A673 (cell line): Measurements from ENCODE around the gene TET3. TPM values are rescaled to one million over a fixed set of nuclear protein-coding genes. Genes with fewer than 3 reads are reported as not detected.

ENCODE experiments used
- BruUV-seq: library from RNA; stranded (reverse); fragments of 400-500 nt; replicated peaks from 2 replicates; lab custom pipeline; 2021; lab: Mats Ljungman, UMichigan
- CTCF ChIA-PET: fragments of 300-600 bp; sonication (Branson Sonifier 250); formaldehyde crosslinking; loops from one replicate; lab custom pipeline; 2022; ENCODE audit warnings: antibody characterized with exemption; lab: Charles Lee
- POLR2A ChIA-PET: fragments of 300-600 bp; sonication (Branson Sonifier 250); formaldehyde crosslinking; loops from one replicate; lab custom pipeline; 2022; ENCODE audit warnings: antibody characterized with exemption; ENCODE audit not compliant: low non-redundant PET; lab: Charles Lee
- DNase-seq: peaks from one replicate; pipeline ENCODE4 v3.0.0-alpha.2; 2015; ENCODE audit warnings: low spot score
- H3K27ac ChIP-seq: fragments of 200-600 bp; sonication (generic); 2 replicates; pipeline ENCODE4 v1.5.1; 2016; ENCODE audit warnings: mixed run types, low read depth, mild to moderate bottlenecking, mixed read lengths, antibody characterized with exemption, low read length; ENCODE audit not compliant: poor library complexity, severe bottlenecking
- H3K27me3 ChIP-seq: fragments of 200-600 bp; sonication (generic); replicated peaks from 2 replicates; pipeline ENCODE4 v1.6.1; 2017; ENCODE audit warnings: mixed run types, low read depth, mild to moderate bottlenecking, mixed read lengths, antibody characterized with exemption, low read length; ENCODE audit not compliant: insufficient read depth, poor library complexity
- H3K36me3 ChIP-seq: fragments of 200-600 bp; sonication (generic); 2 replicates; pipeline ENCODE4 v1.6.1; 2016; ENCODE audit warnings: mixed run types, mild to moderate bottlenecking, mixed read lengths, antibody characterized with exemption, low read length; ENCODE audit not compliant: insufficient read depth, poor library complexity, severe bottlenecking
- H3K4me1 ChIP-seq: fragments of 200-600 bp; sonication (generic); 2 replicates; pipeline ENCODE4 v1.6.1; 2017; ENCODE audit warnings: mixed run types, mild to moderate bottlenecking, mixed read lengths, antibody characterized with exemption, low read length; ENCODE audit not compliant: insufficient read depth, poor library complexity, severe bottlenecking
- H3K4me3 ChIP-seq: fragments of 200-600 bp; sonication (generic); 2 replicates; pipeline ENCODE4 v1.5.1; 2016; ENCODE audit warnings: low read depth, mixed run types, mild to moderate bottlenecking, mixed read lengths, low read length; ENCODE audit not compliant: poor library complexity, severe bottlenecking
- H3K9me3 ChIP-seq: fragments of 200-600 bp; sonication (generic); 2 replicates; pipeline ENCODE4 v1.6.1; 2016; ENCODE audit warnings: mixed run types, low read depth, mild to moderate bottlenecking, mixed read lengths, antibody characterized with exemption, low read length; ENCODE audit not compliant: poor library complexity, severe bottlenecking
- CTCF ChIP-seq: fragments of 300-800, 200-600 bp; sonication (generic); conservative IDR thresholded peaks from 2 replicates; pipeline ENCODE4 v1.5.1; 2017; ENCODE audit warnings: low read depth, mild to moderate bottlenecking, antibody characterized with exemption, low read length, moderate library complexity, mixed read lengths
- EZH2 ChIP-seq: fragments of 200-600 bp; sonication (generic); IDR thresholded peaks from 2 replicates; pipeline ENCODE4 v1.6.1; 2017; ENCODE audit warnings: borderline replicate concordance, low read depth, mild to moderate bottlenecking, mixed read lengths, antibody characterized with exemption, low read length; ENCODE audit not compliant: poor library complexity, severe bottlenecking
- intact Hi-C: fragments of 100-400 bp; cut with micrococcal nuclease; formaldehyde crosslinking; loops from one replicate; pipeline ENCODE4 v1.10.0; 2022; ENCODE audit not compliant: unreplicated experiment
- total RNA-seq: library from RNA; stranded (reverse); gene quantifications from 2 replicates; pipeline ENCODE4 v1.2.3, GENCODE V29; 2021

TET3 gene
- total RNA-seq, 1 experiment from 2014 or later = 26.3 TPM

GRCh38 chr2:74005786-74006185, 21.1 kb downstream of the TET3 start:
- peak overlapping the region; percentile 56 for H3K27ac ChIP-seq
- H3K4me3 ChIP-seq = no peak overlapping the region
- H3K36me3 ChIP-seq = no peaks in the 10 kb centered on the region
- no peaks in the 10 kb centered on the region for H3K27me3 ChIP-seq
- no peaks in the 10 kb centered on the region for H3K9me3 ChIP-seq
- DNase-seq = no peak
- ChIA-PET CTCF (no interaction called here), POLR2A (no interaction called here)
- H3K4me1 ChIP-seq = peaks cover 88% of the 10 kb centered on the region
- TF ChIP-seq CTCF = no peak
- no peak for TF ChIP-seq EZH2
- intact Hi-C loops = no loop called here
- BruUV-seq = no TSS peak

GRCh38 chr2:74006459-74006858, 21.7 kb downstream of the TET3 start:
- no peaks in the 10 kb centered on the region for H3K36me3 ChIP-seq
- peak overlapping the region; percentile 56 for H3K27ac ChIP-seq
- BruUV-seq = no TSS peak
- DNase-seq = no peak
- peaks cover 82% of the 10 kb centered on the region for H3K4me1 ChIP-seq
- ChIA-PET CTCF (no interaction called here), POLR2A (no interaction called here)
- no peaks in the 10 kb centered on the region for H3K27me3 ChIP-seq
- no peak overlapping the region for H3K4me3 ChIP-seq
- intact Hi-C loops = no loop called here
- TF ChIP-seq CTCF (no peak), EZH2 (no peak)
- H3K9me3 ChIP-seq = no peaks in the 10 kb centered on the region

GRCh38 chr2:74007121-74007520, 22.4 kb downstream of the TET3 start:
- H3K9me3 ChIP-seq = no peaks in the 10 kb centered on the region
- H3K4me3 ChIP-seq = no peak overlapping the region
- H3K27ac ChIP-seq = peak overlapping the region; percentile 56
- no peak for DNase-seq
- ChIA-PET CTCF (no interaction called here), POLR2A (no interaction called here)
- no peak for TF ChIP-seq EZH2
- no peak for TF ChIP-seq CTCF
- no TSS peak for BruUV-seq
- intact Hi-C loops = no loop called here
- H3K27me3 ChIP-seq = no peaks in the 10 kb centered on the region
- H3K4me1 ChIP-seq = peaks cover 76% of the 10 kb centered on the region
- H3K36me3 ChIP-seq = no peaks in the 10 kb centered on the region
